HL-60 (cell line): Measurements from ENCODE around the gene C6orf120.

ENCODE experiments used
- DNase-seq, 2 experiments: peaks; one replicate each; pipeline ENCODE4 v3.0.0-alpha.2; 2010 to 2020; ENCODE audit warnings: low read depth in 1 of 2, low spot score in 1 of 2
- H3K27ac ChIP-seq: fragments of 250-450 bp; sonication (Bioruptor Pico); replicated peaks from 2 replicates; pipeline ENCODE4 v1.5.1; 2020; ENCODE audit warnings: mild to moderate bottlenecking, moderate library complexity
- H3K27me3 ChIP-seq: fragments of 250-450 bp; sonication (Bioruptor Pico); 2 replicates; pipeline ENCODE4 v1.5.1; 2021; ENCODE audit warnings: mild to moderate bottlenecking, moderate library complexity; ENCODE audit not compliant: insufficient read depth, poor library complexity, severe bottlenecking
- H3K4me3 ChIP-seq: replicated peaks from 2 replicates; pipeline ENCODE4 v1.5.1; 2011; ENCODE audit warnings: mild to moderate bottlenecking, control low read depth, low read length; ENCODE audit not compliant: insufficient read depth
- GABPA ChIP-seq: IDR thresholded peaks from 2 replicates; pipeline ENCODE4 v1.6.1; 2012; ENCODE audit warnings: low read depth
- POLR2AphosphoS5 ChIP-seq: IDR thresholded peaks from 2 replicates; pipeline ENCODE4 v1.6.1; 2012; ENCODE audit warnings: low read depth
- REST ChIP-seq: IDR thresholded peaks from 2 replicates; pipeline ENCODE4 v1.6.1; 2012; ENCODE audit warnings: low read depth; ENCODE audit not compliant: insufficient replicate concordance
- SPI1 ChIP-seq: IDR thresholded peaks from 2 replicates; pipeline ENCODE4 v1.6.1; 2012; ENCODE audit warnings: low read depth, mild to moderate bottlenecking, borderline replicate concordance
- TF ChIP-seq, protein P1 (sequence below): IDR thresholded peaks from one replicate; pipeline ENCODE4 v1.5.1; 2011; ENCODE audit warnings: low read length, control low read depth, inconsistent platforms; ENCODE audit not compliant: insufficient read depth

C6orf120 gene

DNA sequence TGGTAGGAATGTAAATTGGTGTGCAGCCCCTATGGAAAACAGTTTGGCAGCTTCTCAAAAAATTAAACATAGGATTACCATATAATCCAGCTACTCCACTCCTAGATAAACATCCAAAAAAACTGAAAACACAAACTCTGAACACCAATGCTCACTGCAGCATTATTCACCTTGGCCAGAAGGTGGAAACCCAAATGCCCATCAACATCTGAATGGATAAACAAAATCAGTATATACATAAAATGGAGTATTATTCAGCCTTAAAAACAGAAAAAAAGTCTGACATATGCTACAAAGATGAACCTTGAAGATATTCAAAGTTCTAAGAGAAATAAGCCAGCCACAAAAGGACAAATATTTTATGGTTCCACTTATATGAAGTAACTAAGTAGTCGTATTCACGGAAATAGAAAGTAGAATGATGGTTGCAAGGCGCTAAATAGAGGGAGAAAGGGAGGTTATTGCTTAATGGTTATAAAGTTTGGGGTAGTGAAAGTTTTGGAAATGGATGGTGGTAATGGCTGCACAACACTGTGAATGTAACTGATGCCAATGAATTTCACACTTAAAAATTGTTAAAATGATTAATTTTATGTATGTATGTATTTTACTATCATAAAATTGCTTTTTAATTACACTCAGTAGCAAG is 18.4 kb downstream of the C6orf120 start:
- TF ChIP-seq, protein P1, sequence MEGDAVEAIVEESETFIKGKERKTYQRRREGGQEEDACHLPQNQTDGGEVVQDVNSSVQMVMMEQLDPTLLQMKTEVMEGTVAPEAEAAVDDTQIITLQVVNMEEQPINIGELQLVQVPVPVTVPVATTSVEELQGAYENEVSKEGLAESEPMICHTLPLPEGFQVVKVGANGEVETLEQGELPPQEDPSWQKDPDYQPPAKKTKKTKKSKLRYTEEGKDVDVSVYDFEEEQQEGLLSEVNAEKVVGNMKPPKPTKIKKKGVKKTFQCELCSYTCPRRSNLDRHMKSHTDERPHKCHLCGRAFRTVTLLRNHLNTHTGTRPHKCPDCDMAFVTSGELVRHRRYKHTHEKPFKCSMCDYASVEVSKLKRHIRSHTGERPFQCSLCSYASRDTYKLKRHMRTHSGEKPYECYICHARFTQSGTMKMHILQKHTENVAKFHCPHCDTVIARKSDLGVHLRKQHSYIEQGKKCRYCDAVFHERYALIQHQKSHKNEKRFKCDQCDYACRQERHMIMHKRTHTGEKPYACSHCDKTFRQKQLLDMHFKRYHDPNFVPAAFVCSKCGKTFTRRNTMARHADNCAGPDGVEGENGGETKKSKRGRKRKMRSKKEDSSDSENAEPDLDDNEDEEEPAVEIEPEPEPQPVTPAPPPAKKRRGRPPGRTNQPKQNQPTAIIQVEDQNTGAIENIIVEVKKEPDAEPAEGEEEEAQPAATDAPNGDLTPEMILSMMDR, result no peak
- no peak for TF ChIP-seq REST
- no peak for TF ChIP-seq POLR2AphosphoS5
- no peak for TF ChIP-seq GABPA
- no peak for TF ChIP-seq SPI1
- Histone ChIP-seq H3K4me3 (no peak overlapping the region), H3K27me3 (no peaks in the 10 kb centered on the region), H3K27ac (no peak overlapping the region)
- no peak for DNase-seq

DNA sequence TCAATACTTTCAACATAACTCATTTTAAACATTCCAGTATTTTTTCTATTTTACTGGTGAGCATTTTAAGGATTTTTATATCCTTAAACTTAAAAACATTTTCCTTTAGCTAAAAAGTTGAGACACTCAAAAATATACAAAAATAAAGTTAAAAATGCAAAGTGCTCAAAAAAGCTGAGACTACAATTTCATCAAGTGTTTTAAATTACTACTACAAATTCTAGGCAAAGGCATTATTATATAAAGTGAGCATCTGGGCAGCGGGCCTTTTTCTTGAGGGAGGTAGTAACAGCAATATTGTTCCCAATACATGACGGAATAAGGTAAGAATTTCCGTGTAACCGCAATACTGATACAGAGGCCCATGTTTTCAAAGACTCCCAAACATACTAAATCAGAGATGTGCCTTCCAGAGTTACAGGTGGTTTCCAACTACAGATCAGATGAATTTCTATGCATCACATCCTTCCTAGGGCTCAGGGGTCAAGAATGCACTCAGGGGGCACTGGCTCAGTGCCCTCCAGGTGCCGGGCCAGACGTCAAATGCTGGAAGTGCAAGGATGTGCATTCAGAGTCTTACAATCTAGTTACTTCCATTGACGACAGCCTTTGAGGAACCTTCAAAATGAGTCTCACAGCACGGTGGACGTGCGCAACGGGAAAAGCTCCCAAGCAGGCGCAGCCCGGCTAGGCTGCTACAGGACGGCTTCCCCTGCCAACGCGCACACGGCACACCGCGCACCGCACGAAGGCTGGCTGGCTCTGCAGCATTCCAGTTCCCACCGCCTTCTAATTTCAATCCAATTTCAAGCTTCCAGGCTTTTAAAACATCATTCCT is 20.7 kb downstream of the C6orf120 start:
- DNase-seq, result peak; percentile 42 to 73
- TF ChIP-seq POLR2AphosphoS5, result peak; percentile 53; the same call in 1 of the 2 replicates
- TF ChIP-seq GABPA, result no peak
- no peaks in the 10 kb centered on the region for H3K27me3 ChIP-seq
- H3K4me3 ChIP-seq, result peak overlapping the region; percentile 70
- peak overlapping the region; percentile 73 for H3K27ac ChIP-seq

- DNase-seq, result peak in 1 of 2 experiments; percentile 67
- TF ChIP-seq REST (no peak), POLR2AphosphoS5 (0 out of 2 replicates have a peak, but pooled peaks have one; percentile 4)
- peak overlapping the region; percentile 73 for H3K27ac ChIP-seq
- H3K27me3 ChIP-seq, result no peaks in the 10 kb centered on the region
- H3K4me3 ChIP-seq, result peak overlapping the region; percentile 70
Measured at GRCh38 chr6:169723200-169723909, 21.4 kb downstream of the C6orf120 start.

DNA sequence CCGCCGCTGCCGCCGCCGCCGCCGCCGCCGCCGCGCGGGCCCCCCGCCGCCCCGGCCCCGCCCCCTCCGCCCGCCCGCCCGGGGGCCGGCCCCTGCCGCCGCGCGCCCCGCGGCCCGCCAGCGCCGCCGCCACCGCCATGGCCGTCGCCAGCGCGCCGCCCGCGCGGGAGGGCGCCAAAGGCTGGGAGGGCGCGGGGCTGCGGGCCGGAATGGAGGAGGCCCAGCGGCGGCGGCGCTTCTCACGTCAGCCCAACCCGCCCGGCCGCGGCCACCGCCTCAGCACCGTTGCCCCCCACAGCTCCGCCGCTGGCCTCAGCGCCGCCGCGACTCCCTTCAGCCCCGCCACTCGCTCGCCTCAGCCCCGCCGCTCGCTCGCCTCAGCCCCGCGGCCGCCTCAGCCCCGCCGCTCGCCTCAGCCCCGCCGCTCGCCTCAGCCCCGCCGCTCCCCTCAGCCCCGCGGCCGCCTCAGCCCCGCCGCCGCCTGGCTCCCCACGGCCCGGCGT is 22.1 kb downstream of the C6orf120 start:
- peak in 1 of 2 experiments; percentile 7 for DNase-seq
- TF ChIP-seq POLR2AphosphoS5 (0 out of 2 replicates have a peak, but pooled peaks have one; percentile 12), SPI1 (no peak), GABPA (no peak)
- TF ChIP-seq, protein P1, result no peak
- Histone ChIP-seq H3K27ac (no peak overlapping the region), H3K27me3 (no peaks in the 10 kb centered on the region), H3K4me3 (peak overlapping the region; percentile 28)
